Activated CD4-positive, alpha-beta T cell treated with anti-CD3 and anti-CD28 coated beads for 36 hours (primary cell): ENCODE results near the gene C1GALT1C1L. TPM values are rescaled to one million over a fixed set of nuclear protein-coding genes. Genes with fewer than 3 reads are reported as not detected.
"Not testable (repeated sequence)": the region's sequence is repeated elsewhere in the genome, so short reads cannot be mapped to it uniquely, and the experiment has no call there.

Source experiments
- ATAC-seq: fragments of 200-7000 bp; cut with Tn5 transposase; one replicate; pipeline ENCODE4 v1.10.0; 2021; ENCODE audit warnings: mild to moderate bottlenecking, moderate library complexity
- CTCF ChIA-PET: fragments of 350-600 bp; sonication (Branson Sonifier 250); formaldehyde crosslinking; loops from one replicate; lab custom pipeline; 2021; ENCODE audit warnings: antibody characterized with exemption; lab: Charles Lee
- POLR2A ChIA-PET: fragments of 350-600 bp; sonication (Branson Sonifier 250); formaldehyde crosslinking; loops from one replicate; lab custom pipeline; 2021; ENCODE audit warnings: antibody characterized with exemption, inconsistent platforms; lab: Charles Lee
- DNase-seq: peaks from one replicate; pipeline ENCODE4 v3.0.0-alpha.2; 2020
- H3K27ac Mint-ChIP-seq: one replicate; pipeline ENCODE4 v1.8.0; 2021; ENCODE audit warnings: mixed read lengths
- H3K27me3 Mint-ChIP-seq: one replicate; pipeline ENCODE4 v1.8.0; 2021; ENCODE audit warnings: mixed read lengths
- H3K36me3 Mint-ChIP-seq: one replicate; pipeline ENCODE4 v1.8.0; 2021; ENCODE audit warnings: low read depth, mixed read lengths
- H3K4me1 Mint-ChIP-seq: one replicate; pipeline ENCODE4 v1.8.0; 2021; ENCODE audit warnings: mixed read lengths
- H3K4me3 Mint-ChIP-seq: one replicate; pipeline ENCODE4 v1.8.0; 2021; ENCODE audit warnings: mild to moderate bottlenecking, moderate library complexity, mixed read lengths
- H3K9me3 Mint-ChIP-seq: one replicate; pipeline ENCODE4 v1.8.0; 2021; ENCODE audit warnings: low read depth, mixed read lengths
- intact Hi-C, 2 experiments: fragments of 100-400 bp; cut with DNase I in 1 of 2; cut with micrococcal nuclease in 1 of 2; formaldehyde crosslinking; loops; one replicate each; pipeline versions ENCODE4 v1.14.2 to v1.15.1; 2022 to 2024; cut with DNase I, micrococcal nuclease
- total RNA-seq, 2 experiments: library from RNA; stranded (reverse); gene quantifications; one replicate each; pipeline ENCODE4 v1.2.3, GENCODE V29; 2021

The C1GALT1C1L gene
- total RNA-seq, 2 experiments from 2014 or later, result not detected

DNA sequence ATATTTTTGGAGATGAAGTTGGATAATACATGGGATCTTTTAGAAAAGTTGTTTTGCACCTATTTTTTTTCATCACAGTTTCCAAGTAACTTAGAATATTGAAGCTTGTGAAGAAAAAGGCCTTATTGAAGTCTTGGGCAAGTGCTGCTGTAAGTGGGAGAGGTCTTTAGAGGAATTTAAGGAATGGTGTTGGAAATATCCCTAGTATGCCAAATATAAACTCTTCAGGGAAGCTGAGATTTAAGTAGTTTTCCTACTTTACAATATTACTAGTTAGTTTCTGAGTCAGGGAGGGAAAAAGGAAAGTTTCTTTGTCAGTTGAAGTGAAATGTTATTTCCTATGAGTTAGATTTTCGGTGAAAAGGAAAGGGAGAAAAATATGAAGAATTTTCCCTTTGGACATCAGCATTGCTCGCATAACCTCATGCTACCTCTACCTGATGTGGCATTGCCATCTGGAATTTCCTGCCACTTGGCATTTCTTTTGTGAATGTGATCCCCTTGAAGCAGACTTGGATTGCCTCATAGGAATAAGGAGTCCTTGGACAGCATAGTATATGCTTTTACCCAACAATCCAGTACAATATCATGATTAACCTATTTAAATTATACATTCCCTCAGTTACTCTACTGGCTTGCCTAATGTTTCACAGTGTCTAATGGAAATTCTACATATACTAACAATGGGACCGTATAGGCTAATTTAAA is 27.1 kb downstream of the C1GALT1C1L start:
- Mint-ChIP-seq H3K4me3 (no peak overlapping the region), H3K36me3 (no peaks in the 10 kb centered on the region), H3K27ac (no peak overlapping the region), H3K9me3 (no peaks in the 10 kb centered on the region), H3K4me1 (no peaks in the 10 kb centered on the region), H3K27me3 (peaks cover 9% of the 10 kb centered on the region)
- no peak for DNase-seq
- POLR2A ChIA-PET, result no interaction called here
- no peak for ATAC-seq
- intact Hi-C loops, result no loop called here
- CTCF ChIA-PET, result no interaction called here

DNA sequence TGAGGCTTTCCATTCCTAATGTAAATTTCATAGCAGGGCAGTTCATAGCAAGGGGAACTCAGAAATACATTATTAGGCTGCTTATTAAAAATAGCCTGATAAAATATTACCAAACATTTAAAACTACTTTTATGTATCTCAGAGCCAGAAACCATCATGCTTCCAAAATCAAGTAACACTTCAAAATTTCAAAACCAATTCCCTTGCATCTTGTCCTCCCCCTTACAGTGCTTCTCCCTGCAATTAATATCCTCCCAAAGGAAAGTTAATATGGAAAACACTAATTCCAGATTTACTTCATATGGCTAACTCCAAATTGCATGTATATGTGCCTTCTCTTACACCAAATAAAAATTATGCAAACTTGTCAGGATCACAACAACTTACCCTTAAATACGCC is 32.5 kb downstream of the C1GALT1C1L start:
- H3K27me3 Mint-ChIP-seq, result peaks cover 2% of the 10 kb centered on the region
- intact Hi-C loops, result no loop called here
- H3K27ac Mint-ChIP-seq, result no peak overlapping the region
- H3K4me1 Mint-ChIP-seq, result no peaks in the 10 kb centered on the region
- DNase-seq, result no peak
- no peak for ATAC-seq
- CTCF ChIA-PET, result no interaction called here
- H3K4me3 Mint-ChIP-seq, result no peak overlapping the region
- peaks cover 3% of the 10 kb centered on the region for H3K9me3 Mint-ChIP-seq
- POLR2A ChIA-PET, result no interaction called here
- peaks cover 3% of the 10 kb centered on the region for H3K36me3 Mint-ChIP-seq

DNA sequence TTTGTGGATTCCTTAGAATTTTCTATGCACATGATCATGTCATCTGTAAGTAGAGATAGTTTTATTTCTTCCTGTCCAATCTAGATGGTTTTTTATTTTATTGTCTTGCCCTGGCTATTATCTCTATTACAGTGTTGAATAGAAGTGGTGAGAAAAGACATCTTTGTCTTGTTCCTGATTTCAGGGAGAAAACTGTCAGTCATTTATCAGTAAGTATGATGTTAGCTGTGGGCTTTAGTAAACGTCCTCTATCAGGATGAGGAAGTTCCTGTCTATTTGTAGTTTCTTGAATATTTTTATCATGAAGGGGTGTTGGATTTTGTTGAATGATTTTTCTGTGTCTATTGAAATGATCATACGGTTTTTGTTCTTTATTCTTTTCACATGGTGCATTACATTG is 33.9 kb downstream of the C1GALT1C1L start:
- DNase-seq (no peak), ATAC-seq (no peak)
- ChIA-PET CTCF (no interaction called here), POLR2A (no interaction called here)
- intact Hi-C loops, result no loop called here
- H3K4me3 Mint-ChIP-seq, result no peak overlapping the region
- H3K36me3 Mint-ChIP-seq, result peaks cover 3% of the 10 kb centered on the region
- H3K9me3 Mint-ChIP-seq, result peaks cover 3% of the 10 kb centered on the region
- no peak overlapping the region for H3K27ac Mint-ChIP-seq
- H3K27me3 Mint-ChIP-seq, result peaks cover 7% of the 10 kb centered on the region
- H3K4me1 Mint-ChIP-seq, result peaks cover 5% of the 10 kb centered on the region

DNA sequence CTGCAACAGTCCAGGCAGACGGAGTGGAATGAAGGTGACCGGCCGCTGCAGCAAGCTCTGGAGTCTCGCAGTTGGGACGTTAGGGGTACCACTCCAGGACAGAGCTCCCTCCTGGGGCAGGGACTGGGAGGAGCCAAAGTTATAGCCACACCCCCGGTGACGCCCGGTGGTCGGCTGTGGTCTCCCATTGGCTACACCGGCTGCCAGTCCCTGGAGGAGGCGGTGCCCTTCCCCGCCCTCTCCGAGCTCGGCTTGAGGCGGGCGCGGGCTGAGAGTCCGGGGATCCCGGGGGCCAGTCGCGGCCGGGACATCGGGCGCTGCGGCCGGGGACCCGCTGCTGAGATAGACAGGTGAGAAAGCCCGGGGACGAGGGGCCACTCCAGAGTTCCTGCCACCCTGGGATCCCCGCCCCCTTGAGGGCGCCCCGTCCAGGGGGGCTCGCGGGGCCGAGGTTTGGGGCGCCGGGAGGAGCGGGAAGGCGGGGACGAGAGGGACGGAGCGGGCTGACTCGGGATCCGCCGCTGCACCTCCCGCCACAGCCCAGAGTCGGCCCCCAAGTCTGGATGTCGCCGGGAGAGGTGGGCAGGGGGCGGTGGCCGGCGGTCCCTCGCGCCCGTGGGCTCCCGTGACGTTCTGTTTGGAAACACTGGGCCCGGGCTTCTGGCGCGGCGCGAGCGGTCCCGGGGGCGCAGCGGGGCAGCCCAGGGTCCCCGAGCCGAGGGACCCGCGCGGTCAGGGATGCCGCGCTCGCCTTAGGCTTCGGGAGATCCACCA is 39.0 kb downstream of the C1GALT1C1L start, which contains the start of gene PLEKHH2:
TSS of gene PLEKHH2 (plus strand) at position 231 of the 774 bp plus-strand sequence. CDS start 7,414 bp downstream, outside the sequence.
- ChIA-PET CTCF (interaction anchor here (0.5 to 1.5 kb wide), 5 partner anchors 11 to 809 kb away, joined by 3 to 4 read pairs (median 4); no protein-coding TSS in a partner anchor), POLR2A (interaction anchor here (0.6 kb wide), 2 partner anchors 33 to 412 kb away, joined by 3 read pairs; no protein-coding TSS in a partner anchor)
- peaks cover 3% of the 10 kb centered on the region for H3K9me3 Mint-ChIP-seq
- H3K4me1 Mint-ChIP-seq, result peaks cover 14% of the 10 kb centered on the region
- peaks cover 31% of the 10 kb centered on the region for H3K27me3 Mint-ChIP-seq
- DNase-seq (peak; percentile 94), ATAC-seq (peak; percentile 100)
- H3K36me3 Mint-ChIP-seq, result peaks cover 3% of the 10 kb centered on the region
- intact Hi-C loops, result loop anchor here (1.0 to 10.0 kb wide), 5 partner anchors 41 to 1275 kb away; partner anchors contain the start of genes COX7A2L (in 1 of the 2), DYNC2LI1 (in 1 of the 2), LRPPRC (in 1 of the 2) and THADA (in 1 of the 2)
- H3K27ac Mint-ChIP-seq, result peak within 1 kb of the TSS; percentile 32
- H3K4me3 Mint-ChIP-seq, result peak within 1 kb of the TSS; percentile 80

GRCh38 chr2:43636621-43637020 is 39.6 kb downstream of the C1GALT1C1L start:
- peaks cover 14% of the 10 kb centered on the region for H3K4me1 Mint-ChIP-seq
- ChIA-PET POLR2A (interaction anchor here (0.6 kb wide), 2 partner anchors 33 to 412 kb away, joined by 3 read pairs; no protein-coding TSS in a partner anchor), CTCF (interaction anchor here (1.1 to 1.5 kb wide), 4 partner anchors 10 to 152 kb away, joined by 3 to 4 read pairs (median 4); no protein-coding TSS in a partner anchor)
- ATAC-seq, result peak; percentile 43
- peaks cover 3% of the 10 kb centered on the region for H3K36me3 Mint-ChIP-seq
- H3K27ac Mint-ChIP-seq, result peak overlapping the region; percentile 32
- DNase-seq, result peak; percentile 31
- intact Hi-C loops, result loop anchor here (1.0 to 10.0 kb wide), 5 partner anchors 40 to 1274 kb away; partner anchors contain the start of genes COX7A2L (in 1 of the 2), DYNC2LI1 (in 1 of the 2), LRPPRC (in 1 of the 2) and THADA (in 1 of the 2)
- H3K27me3 Mint-ChIP-seq, result peaks cover 36% of the 10 kb centered on the region
- peak overlapping the region; percentile 80 for H3K4me3 Mint-ChIP-seq
- H3K9me3 Mint-ChIP-seq, result peaks cover 3% of the 10 kb centered on the region

DNA sequence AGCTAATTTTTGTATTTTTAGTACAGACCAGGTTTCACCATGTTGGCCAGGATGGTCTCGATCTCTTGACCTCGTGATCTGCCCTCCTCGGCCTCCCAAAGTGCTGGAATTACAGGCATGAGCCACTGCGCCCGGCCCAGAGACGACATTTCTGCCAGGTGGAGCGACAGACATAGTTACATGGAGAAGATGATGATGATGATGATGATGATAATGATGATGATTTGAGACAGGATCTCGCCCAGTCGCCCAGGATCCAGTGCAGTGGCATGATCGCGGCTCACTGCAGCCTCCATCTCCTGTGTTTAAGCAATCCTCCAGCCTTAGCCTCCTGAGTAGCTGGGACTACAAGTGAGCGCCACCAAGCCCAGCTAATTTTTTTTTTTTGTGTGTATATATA is 40.1 kb downstream of the C1GALT1C1L start:
- POLR2A ChIA-PET, result not testable (repeated sequence)

GRCh38 chr2:43634604-43635306 is 41.5 kb downstream of the C1GALT1C1L start:
- no peak for DNase-seq
- Mint-ChIP-seq H3K4me3 (no peak overlapping the region), H3K27ac (no peak overlapping the region), H3K4me1 (peaks cover 14% of the 10 kb centered on the region), H3K36me3 (peaks cover 3% of the 10 kb centered on the region), H3K9me3 (peaks cover 3% of the 10 kb centered on the region), H3K27me3 (peaks cover 42% of the 10 kb centered on the region)
- intact Hi-C loops, result loop anchor here (5.0 to 10.0 kb wide), 2 partner anchors 140 to 1272 kb away; partner anchors contain the start of genes COX7A2L (in 1 of the 2) and DYNC2LI1 (in 1 of the 2)
- CTCF ChIA-PET, result interaction anchor here (0.8 to 0.9 kb wide), 2 partner anchors 21 to 23 kb away, joined by 3 to 5 read pairs; no protein-coding TSS in a partner anchor
- POLR2A ChIA-PET, result no interaction called here
- ATAC-seq, result no peak

More for the DNA sequence above, 40.1 kb downstream of the C1GALT1C1L start:
- DNase-seq, H3K36me3 Mint-ChIP-seq, ATAC-seq, H3K27ac Mint-ChIP-seq, H3K9me3 Mint-ChIP-seq: not testable (repeated sequence)
- Mint-ChIP-seq H3K4me1 (peaks cover 14% of the 10 kb centered on the region), H3K27me3 (peaks cover 41% of the 10 kb centered on the region), H3K4me3 (peak overlapping the region; percentile 80)
- intact Hi-C loops, result loop anchor here (2.0 to 10.0 kb wide), 3 partner anchors 139 to 1274 kb away; partner anchors contain the start of genes COX7A2L (in 1 of the 2), DYNC2LI1 (in 1 of the 2) and LRPPRC (in 1 of the 2)
- CTCF ChIA-PET, result interaction anchor here (1.1 to 1.5 kb wide), 3 partner anchors 9 to 152 kb away, joined by 3 to 4 read pairs (median 4); no protein-coding TSS in a partner anchor

DNA sequence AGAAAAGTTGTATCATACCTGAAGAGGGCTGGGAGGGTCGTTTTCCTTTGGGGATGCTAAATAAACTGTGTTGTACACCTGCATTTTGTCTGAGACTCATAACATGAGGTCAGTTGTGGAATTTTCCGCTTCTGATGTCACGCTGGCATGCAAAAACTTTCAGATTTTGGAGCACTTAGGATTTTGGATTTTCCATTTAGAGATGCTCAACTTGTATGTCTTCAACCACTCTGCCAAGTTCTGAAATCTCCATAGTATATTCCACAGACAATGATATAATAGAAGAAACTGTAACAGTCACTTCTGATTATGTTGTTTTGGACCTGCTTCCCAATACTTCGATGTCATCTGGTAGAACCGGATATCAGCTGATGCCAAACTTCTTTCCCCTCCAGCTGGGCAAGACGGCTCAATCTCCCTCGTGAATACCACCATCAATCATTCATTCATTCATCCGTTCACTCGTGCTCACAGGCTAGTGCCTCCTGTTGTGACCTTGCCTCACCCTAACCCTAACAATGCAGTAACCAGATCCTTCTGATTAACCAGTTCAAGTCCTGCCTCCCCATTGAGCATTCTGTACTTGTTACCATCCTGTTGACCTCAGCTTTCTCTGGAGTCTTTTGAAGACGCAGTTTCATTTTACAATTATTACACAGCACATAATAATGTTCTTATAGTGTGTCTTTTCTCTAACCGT is 44.5 kb downstream of the C1GALT1C1L start:
- Mint-ChIP-seq H3K27ac (no peak overlapping the region), H3K27me3 (peaks cover 41% of the 10 kb centered on the region), H3K9me3 (no peaks in the 10 kb centered on the region), H3K36me3 (no peaks in the 10 kb centered on the region), H3K4me1 (peaks cover 7% of the 10 kb centered on the region), H3K4me3 (no peak overlapping the region)
- ATAC-seq (no peak), DNase-seq (no peak)
- CTCF ChIA-PET, result interaction anchor here (2.2 kb wide), 1 partner anchor 20 kb away, joined by 6 read pairs; no protein-coding TSS in a partner anchor
- intact Hi-C loops, result loop anchor here in 1 of 2 experiments (10.0 kb wide), 1 partner anchor 143 kb away; the partner anchor contains the start of gene DYNC2LI1
- POLR2A ChIA-PET, result no interaction called here
